ENCODE data around the gene BCL11B. TPM values are rescaled to one million over a fixed set of nuclear protein-coding genes. Genes with fewer than 3 reads are reported as not detected.

Gene BCL11B
- total RNA-seq, 1 donor from 2014 or later = 11.5 TPM

- no peaks in the 10 kb centered on the region for H3K9me3 ChIP-seq
- TF ChIP-seq POLR2AphosphoS5 (IDR thresholded peaks at IDR 0.05; ENCODE audit: insufficient read depth in 1 of 2, low read depth in 1 of 2) (no peak), CTCF (IDR thresholded peaks at IDR 0.05) (no peak), POLR2A (IDR thresholded peaks at IDR 0.05) (no peak)
- no peak overlapping the region for H3K27ac ChIP-seq
- H3K4me1 ChIP-seq = no peaks in the 10 kb centered on the region
- intact Hi-C loops (cut with DNase I) = no loop called here
- H3K4me3 ChIP-seq = no peak overlapping the region
- no peaks in the 10 kb centered on the region for H3K27me3 ChIP-seq
- DNase-seq (ENCODE audit: extremely low spot score in 2 of 2) = peak in 1 of 2 donors; percentile 65
- no peaks in the 10 kb centered on the region for H3K36me3 ChIP-seq
Measured at GRCh38 chr14:99287269-99287942, 15.4 kb upstream of the BCL11B start.

DNA sequence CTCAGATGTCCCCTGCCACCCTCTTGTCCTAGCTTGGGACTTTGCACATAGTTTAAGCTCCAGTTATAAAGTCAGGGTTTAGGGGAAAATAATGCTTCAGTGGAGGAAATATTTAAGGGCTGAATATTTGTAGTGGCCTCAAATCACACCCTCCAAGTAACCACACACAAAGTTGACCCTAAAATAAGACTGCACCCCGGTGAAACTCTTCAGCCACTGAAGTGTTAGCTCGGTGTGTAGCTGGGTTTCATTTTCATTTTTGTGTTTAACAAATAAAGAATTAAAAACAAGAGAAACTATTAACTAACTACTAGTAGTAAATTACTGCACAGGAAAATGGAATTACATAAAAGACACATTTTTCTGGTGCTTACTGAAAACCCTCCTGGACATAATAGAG, 14.8 kb upstream of the BCL11B start:
- Histone ChIP-seq H3K27ac (no peak overlapping the region), H3K27me3 (no peaks in the 10 kb centered on the region), H3K9me3 (no peaks in the 10 kb centered on the region), H3K4me1 (no peaks in the 10 kb centered on the region), H3K4me3 (no peak overlapping the region), H3K36me3 (no peaks in the 10 kb centered on the region)
- TF ChIP-seq CTCF (IDR thresholded peaks at IDR 0.05) (no peak), POLR2A (IDR thresholded peaks at IDR 0.05) (no peak), POLR2AphosphoS5 (IDR thresholded peaks at IDR 0.05; ENCODE audit: insufficient read depth in 1 of 2, low read depth in 1 of 2) (no peak)
- intact Hi-C loops (cut with DNase I) = no loop called here
- no peak for DNase-seq (ENCODE audit: extremely low spot score in 2 of 2)

DNA sequence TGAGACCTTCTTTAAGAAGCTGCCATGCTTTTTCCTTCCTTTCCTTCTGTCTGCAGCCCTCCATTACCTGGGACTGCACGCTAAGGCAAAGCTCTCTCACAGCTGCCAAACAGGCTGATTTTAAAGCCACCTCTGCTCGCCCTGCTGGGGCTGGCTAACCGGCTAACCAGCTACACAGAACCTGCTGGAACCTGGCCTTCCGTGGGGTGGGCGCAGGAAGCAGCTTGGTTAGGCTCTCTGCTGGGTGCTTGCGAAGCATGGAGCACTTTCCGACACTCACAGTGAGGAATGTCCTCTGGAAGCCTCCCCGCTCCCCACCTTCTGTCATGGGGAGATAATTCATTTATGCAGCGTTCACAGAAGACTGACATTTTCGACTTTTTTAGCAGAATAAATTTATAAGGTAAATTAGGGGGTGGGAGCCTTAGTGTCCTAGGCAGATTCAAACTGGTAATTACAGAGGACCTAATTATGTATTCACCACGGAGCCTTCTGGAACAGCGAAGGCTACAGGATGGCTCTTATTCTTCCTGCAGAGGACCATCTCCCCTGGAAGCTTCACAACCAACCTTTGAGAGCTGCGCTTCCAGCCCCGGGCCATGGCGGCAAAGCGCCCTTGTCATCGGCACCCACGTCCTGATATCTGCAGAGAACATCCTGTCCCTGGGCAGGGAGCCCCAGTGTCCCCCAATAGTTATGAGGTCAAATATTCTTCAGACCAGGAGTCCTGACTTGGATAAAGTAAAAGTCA, 12.4 kb upstream of the BCL11B start:
- H3K9me3 ChIP-seq = no peaks in the 10 kb centered on the region
- H3K4me1 ChIP-seq = no peaks in the 10 kb centered on the region
- peak in 1 of 2 donors; percentile 60 for DNase-seq (ENCODE audit: extremely low spot score in 2 of 2)
- H3K4me3 ChIP-seq = no peak overlapping the region
- TF ChIP-seq POLR2AphosphoS5 (IDR thresholded peaks at IDR 0.05; ENCODE audit: insufficient read depth in 1 of 2, low read depth in 1 of 2) (no peak), POLR2A (IDR thresholded peaks at IDR 0.05) (no peak), CTCF (IDR thresholded peaks at IDR 0.05) (no peak)
- no peaks in the 10 kb centered on the region for H3K36me3 ChIP-seq
- intact Hi-C loops (cut with DNase I) = no loop called here
- H3K27me3 ChIP-seq = no peaks in the 10 kb centered on the region
- no peak overlapping the region for H3K27ac ChIP-seq

DNA sequence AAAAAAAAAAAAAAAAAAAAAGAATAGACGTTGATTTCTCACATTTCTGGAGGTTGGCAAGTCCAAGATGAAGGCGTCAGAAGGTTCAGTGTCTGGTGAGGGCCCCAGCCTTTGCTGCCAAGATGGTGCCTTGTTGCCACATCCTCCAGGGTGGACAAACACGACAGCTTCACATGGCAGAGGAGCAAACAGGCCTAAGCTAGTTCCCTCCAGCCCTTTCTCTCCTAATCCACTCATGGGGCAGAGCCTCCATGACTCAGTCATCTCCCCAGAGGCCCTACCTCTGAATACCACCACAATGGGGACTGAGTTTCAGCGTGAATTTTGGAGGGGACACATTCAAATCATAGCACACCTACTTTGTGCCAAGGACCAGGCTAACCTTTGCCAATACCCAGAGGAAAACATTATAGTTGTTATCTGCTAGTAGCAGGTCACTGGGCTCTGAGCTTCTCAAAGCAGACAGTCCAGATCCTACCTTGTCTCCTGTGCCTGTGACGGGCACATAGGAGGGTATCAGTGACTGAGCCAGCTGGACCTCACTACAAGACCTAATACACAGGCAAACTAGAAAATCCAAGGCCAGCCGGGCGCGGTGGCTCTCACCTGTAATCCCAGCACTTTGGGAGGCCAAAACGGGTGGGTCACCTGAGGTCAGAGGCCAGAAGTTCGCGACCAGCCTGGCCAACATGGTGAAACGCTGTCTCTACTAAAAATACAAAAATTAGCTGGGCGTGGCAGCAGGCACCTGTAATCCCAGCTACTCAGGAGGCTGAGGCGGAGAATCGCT, 10.5 kb upstream of the BCL11B start:
- TF ChIP-seq POLR2A (IDR thresholded peaks at IDR 0.05) (no peak), POLR2AphosphoS5 (IDR thresholded peaks at IDR 0.05; ENCODE audit: insufficient read depth in 1 of 2, low read depth in 1 of 2) (no peak), CTCF (IDR thresholded peaks at IDR 0.05) (no peak)
- H3K4me3 ChIP-seq = no peak overlapping the region
- intact Hi-C loops (cut with DNase I) = no loop called here
- H3K27me3 ChIP-seq = no peaks in the 10 kb centered on the region
- peak; percentile 40 to 56 for DNase-seq (ENCODE audit: extremely low spot score in 2 of 2)
- H3K36me3 ChIP-seq = no peaks in the 10 kb centered on the region
- H3K27ac ChIP-seq = no peak overlapping the region
- no peaks in the 10 kb centered on the region for H3K9me3 ChIP-seq
- no peaks in the 10 kb centered on the region for H3K4me1 ChIP-seq

All from vagina (tissue), 2 donors.